DMS 273 treated with DMSO at 0.1 percent for 48 hours (cell line): ENCODE measurements around the gene INF2.

Experiments
- DNase-seq: peaks from one replicate; lab custom pipeline; 2025; lab: John Stamatoyannopoulos, UW

The INF2 gene

GRCh38 chr14:104676694-104677511, 12.5 kb upstream of the INF2 start:
- no peak for DNase-seq

- peak; percentile 48 for DNase-seq
Observed at GRCh38 chr14:104677512-104678332, 11.7 kb upstream of the INF2 start.

- DNase-seq, result no peak
Observed at GRCh38 chr14:104678346-104678745, 11.1 kb upstream of the INF2 start.

- no peak for DNase-seq
Observed at GRCh38 chr14:104678901-104679705, 10.3 kb upstream of the INF2 start.

GRCh38 chr14:104680056-104680805, 9.2 kb upstream of the INF2 start:
- no peak for DNase-seq

- peak; percentile 21 for DNase-seq
Observed at GRCh38 chr14:104680806-104681688, 8.4 kb upstream of the INF2 start.

- no peak for DNase-seq
Observed at GRCh38 chr14:104681689-104682074, 7.7 kb upstream of the INF2 start.

- DNase-seq, result no peak
Observed at GRCh38 chr14:104682107-104682593, 7.3 kb upstream of the INF2 start.

GRCh38 chr14:104683653-104684448, 5.6 kb upstream of the INF2 start:
- no peak for DNase-seq

- DNase-seq, result no peak
Observed at GRCh38 chr14:104684449-104684821, 5.0 kb upstream of the INF2 start.

- no peak for DNase-seq
Observed at GRCh38 chr14:104685216-104685997, 4.0 kb upstream of the INF2 start.

GRCh38 chr14:104685998-104686610, 3.3 kb upstream of the INF2 start:
- no peak for DNase-seq

- DNase-seq, result no peak
Observed at GRCh38 chr14:104686624-104687517, 2.5 kb upstream of the INF2 start.

- DNase-seq, result peak; percentile 48
Observed at GRCh38 chr14:104687601-104688504, 1.6 kb upstream of the INF2 start.

- no peak for DNase-seq
Observed at GRCh38 chr14:104688505-104689108, 811 bp upstream of the INF2 start.
